Smooth muscle cell (in vitro differentiated cells): ENCODE measurements around the gene GLS. TPM values are rescaled to one million over a fixed set of nuclear protein-coding genes. Genes with fewer than 3 reads are reported as not detected.

Experiments
- DNase-seq: peaks from one replicate; lab custom pipeline; 2025; ENCODE audit not compliant: unreplicated experiment; lab: John Stamatoyannopoulos, UW
- H2AFZ ChIP-seq: fragments of 200-600 bp; sonication (generic); 2 replicates; pipeline ENCODE4 v1.6.0; 2016; ENCODE audit warnings: antibody characterized with exemption, low read depth, mild to moderate bottlenecking
- H3F3A ChIP-seq: fragments of 200-600 bp; sonication (generic); 2 replicates; pipeline ENCODE4 v1.6.0; 2017; ENCODE audit warnings: antibody characterized with exemption, low read depth
- H3K27ac ChIP-seq: fragments of 200-600 bp; sonication (generic); 2 replicates; pipeline ENCODE4 v1.5.1; 2016; ENCODE audit warnings: low read depth, mild to moderate bottlenecking
- H3K27me3 ChIP-seq: fragments of 200-600 bp; sonication (generic); 2 replicates; pipeline ENCODE4 v1.6.1; 2016; ENCODE audit warnings: low read depth, mild to moderate bottlenecking
- H3K36me3 ChIP-seq: fragments of 200-600 bp; sonication (generic); 2 replicates; pipeline ENCODE4 v1.5.1; 2016; ENCODE audit warnings: low read depth
- H3K4me1 ChIP-seq: fragments of 200-600 bp; sonication (generic); 2 replicates; pipeline ENCODE4 v1.5.1; 2016; ENCODE audit warnings: low read depth
- H3K4me2 ChIP-seq: fragments of 200-600 bp; sonication (generic); 2 replicates; pipeline ENCODE4 v1.6.0; 2016; ENCODE audit warnings: mild to moderate bottlenecking
- H3K4me3 ChIP-seq: fragments of 200-600 bp; sonication (generic); 2 replicates; pipeline ENCODE4 v1.5.1; 2016; ENCODE audit warnings: mild to moderate bottlenecking
- H3K79me2 ChIP-seq: fragments of 200-600 bp; sonication (generic); 2 replicates; pipeline ENCODE4 v1.6.0; 2016; ENCODE audit warnings: low read depth, mild to moderate bottlenecking
- H3K9ac ChIP-seq: fragments of 200-600 bp; sonication (generic); 2 replicates; pipeline ENCODE4 v1.6.0; 2016; ENCODE audit warnings: low read depth
- H3K9me3 ChIP-seq: fragments of 200-600 bp; sonication (generic); replicated peaks from 2 replicates; pipeline ENCODE4 v1.5.1; 2016; ENCODE audit warnings: low read depth
- H4K20me1 ChIP-seq: fragments of 200-600 bp; sonication (generic); 2 replicates; pipeline ENCODE4 v1.6.0; 2016; ENCODE audit warnings: low read depth
- WGBS: methylation state at CpG from one replicate; pipeline ENCODE4 v1.1.7; 2016; ENCODE audit warnings: low lambda C conversion rate; 5-methylcytosine and 5-hydroxymethylcytosine counted together
- polyA plus RNA-seq: library from polyadenylated mRNA; unstranded; fragments of >200 nt; fragmentation: Nextera tagmentation; extraction: Ambion mirVana; gene quantifications from 2 replicates; pipeline ENCODE4 v1.2.1, GENCODE V29; 2016
- total RNA-seq: library from RNA; depleted of rRNA; stranded (reverse); fragments of >200 nt; gene quantifications from 2 replicates; pipeline ENCODE4 v1.2.3, GENCODE V29; 2014
- TF ChIP-seq, protein P1 (sequence below): fragments of 200-600 bp; sonication (generic); IDR thresholded peaks from 2 replicates; pipeline ENCODE4 v1.5.1; 2017; ENCODE audit warnings: borderline replicate concordance, mild to moderate bottlenecking, antibody characterized with exemption; ENCODE audit not compliant: insufficient read depth, poor library complexity, severe bottlenecking

The GLS gene
- total and polyA plus RNA-seq, 2 experiments from 2014 or later: 76.2 to 454 TPM

DNA sequence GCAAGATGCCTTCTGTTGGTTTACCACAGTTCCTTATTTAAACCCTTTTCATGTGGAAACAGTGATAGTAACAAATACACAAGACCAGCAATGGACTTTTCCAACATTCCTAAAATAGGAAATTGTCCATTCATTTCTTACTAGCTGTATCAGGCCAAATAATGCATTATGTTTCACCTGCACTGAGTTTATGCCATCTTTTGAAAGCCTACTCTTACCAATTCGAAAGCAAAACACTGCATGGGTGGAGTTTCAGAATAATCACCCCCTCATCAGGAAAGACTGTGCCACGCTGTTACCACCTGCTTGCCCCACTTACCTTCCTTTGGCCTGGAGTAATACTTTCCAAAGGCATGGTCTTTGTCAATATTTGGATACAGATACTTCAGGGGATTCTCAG lies 95.9 kb downstream of the GLS start:
- Histone ChIP-seq H3K79me2 (no peaks in the 10 kb centered on the region), H3K9me3 (no peaks in the 10 kb centered on the region), H3K36me3 (peaks cover 44% of the 10 kb centered on the region), H3K9ac (no peak overlapping the region), H3K27ac (no peak overlapping the region), H4K20me1 (no peaks in the 10 kb centered on the region), H3F3A (peaks cover 6% of the 10 kb centered on the region), H3K4me2 (no peak overlapping the region), H3K27me3 (no peaks in the 10 kb centered on the region), H3K4me3 (no peak overlapping the region), H3K4me1 (no peaks in the 10 kb centered on the region), H2AFZ (no peak overlapping the region)
- TF ChIP-seq, protein P1, sequence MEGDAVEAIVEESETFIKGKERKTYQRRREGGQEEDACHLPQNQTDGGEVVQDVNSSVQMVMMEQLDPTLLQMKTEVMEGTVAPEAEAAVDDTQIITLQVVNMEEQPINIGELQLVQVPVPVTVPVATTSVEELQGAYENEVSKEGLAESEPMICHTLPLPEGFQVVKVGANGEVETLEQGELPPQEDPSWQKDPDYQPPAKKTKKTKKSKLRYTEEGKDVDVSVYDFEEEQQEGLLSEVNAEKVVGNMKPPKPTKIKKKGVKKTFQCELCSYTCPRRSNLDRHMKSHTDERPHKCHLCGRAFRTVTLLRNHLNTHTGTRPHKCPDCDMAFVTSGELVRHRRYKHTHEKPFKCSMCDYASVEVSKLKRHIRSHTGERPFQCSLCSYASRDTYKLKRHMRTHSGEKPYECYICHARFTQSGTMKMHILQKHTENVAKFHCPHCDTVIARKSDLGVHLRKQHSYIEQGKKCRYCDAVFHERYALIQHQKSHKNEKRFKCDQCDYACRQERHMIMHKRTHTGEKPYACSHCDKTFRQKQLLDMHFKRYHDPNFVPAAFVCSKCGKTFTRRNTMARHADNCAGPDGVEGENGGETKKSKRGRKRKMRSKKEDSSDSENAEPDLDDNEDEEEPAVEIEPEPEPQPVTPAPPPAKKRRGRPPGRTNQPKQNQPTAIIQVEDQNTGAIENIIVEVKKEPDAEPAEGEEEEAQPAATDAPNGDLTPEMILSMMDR: no peak
- WGBS: 98% methylated on average over 2 of the region's 2 CpGs
- DNase-seq: no peak

DNA sequence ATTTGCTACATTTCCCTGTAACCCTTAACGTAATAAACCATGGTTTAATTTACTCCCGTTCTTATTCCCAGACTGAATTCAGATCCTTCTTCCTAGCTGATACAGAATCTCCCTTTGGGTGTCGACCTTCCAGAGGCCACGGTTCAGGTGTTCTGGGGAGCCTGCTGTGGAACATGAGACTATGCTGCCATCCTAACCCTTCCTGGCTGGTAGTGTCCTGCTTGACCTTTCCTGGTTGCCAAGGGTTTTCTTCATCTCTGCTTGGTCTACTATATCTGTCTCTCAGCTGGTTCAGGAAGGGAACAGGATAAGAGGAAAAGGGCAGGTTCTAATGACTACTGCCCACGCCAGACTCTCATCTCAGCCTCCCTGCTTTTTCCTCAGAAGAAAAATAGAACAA lies 96.9 kb downstream of the GLS start:
- H2AFZ ChIP-seq: no peak overlapping the region
- DNase-seq: no peak
- H3K27ac ChIP-seq: no peak overlapping the region
- WGBS: 95% methylated on average over 5 of the region's 5 CpGs
- no peaks in the 10 kb centered on the region for H3K4me1 ChIP-seq
- H4K20me1 ChIP-seq: no peaks in the 10 kb centered on the region
- no peak overlapping the region for H3K4me3 ChIP-seq
- no peak overlapping the region for H3K4me2 ChIP-seq
- no peaks in the 10 kb centered on the region for H3K27me3 ChIP-seq
- peaks cover 39% of the 10 kb centered on the region for H3K36me3 ChIP-seq
- H3K9ac ChIP-seq: no peak overlapping the region
- H3F3A ChIP-seq: peaks cover 6% of the 10 kb centered on the region
- no peaks in the 10 kb centered on the region for H3K9me3 ChIP-seq
- H3K79me2 ChIP-seq: no peaks in the 10 kb centered on the region
- TF ChIP-seq, protein P1: no peak

DNA sequence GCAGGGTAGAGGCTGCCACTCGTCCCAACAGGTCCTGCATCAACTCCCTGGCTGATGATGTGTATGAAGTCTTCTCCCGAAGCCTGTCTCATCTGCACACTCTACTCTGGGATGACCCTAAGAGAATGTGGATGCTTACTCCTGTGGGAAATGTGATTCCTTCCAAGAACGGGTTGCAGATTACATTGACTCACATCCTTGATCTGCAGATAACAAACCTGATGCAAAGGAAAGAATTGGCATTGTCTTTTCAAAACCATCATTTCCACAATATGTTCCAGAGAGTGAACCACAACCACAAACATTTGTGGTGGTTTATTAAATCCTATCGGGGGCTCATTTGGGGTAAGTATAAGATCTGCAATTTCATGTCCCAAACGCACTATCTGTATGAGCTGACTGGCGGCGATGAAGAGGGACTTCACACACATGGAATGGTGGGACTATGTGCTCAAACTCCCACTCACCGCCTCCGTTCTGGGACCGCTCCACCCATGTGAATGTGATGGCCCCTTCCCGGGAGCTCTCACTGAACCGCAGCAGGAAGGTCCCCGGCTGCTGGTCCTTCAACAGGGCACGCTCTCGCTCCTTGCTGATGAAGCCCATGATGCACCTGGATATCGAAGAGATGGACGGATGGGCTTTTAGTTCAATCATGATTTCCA lies 97.9 kb downstream of the GLS start:
- Histone ChIP-seq H3K4me1 (no peaks in the 10 kb centered on the region), H3K9ac (no peak overlapping the region), H3K4me3 (no peak overlapping the region), H3F3A (peaks cover 6% of the 10 kb centered on the region), H3K36me3 (peaks cover 40% of the 10 kb centered on the region), H2AFZ (no peak overlapping the region), H3K27me3 (no peaks in the 10 kb centered on the region), H3K27ac (no peak overlapping the region), H4K20me1 (no peaks in the 10 kb centered on the region), H3K9me3 (no peaks in the 10 kb centered on the region), H3K4me2 (no peak overlapping the region), H3K79me2 (no peaks in the 10 kb centered on the region)
- TF ChIP-seq, protein P1: no peak
- whole genome bisulfite sequencing: 90% methylated on average over 17 of the region's 17 CpGs
- DNase-seq: no peak
